ENCODE results near the gene BBOX1.
"Not testable (repeated sequence)": the region's sequence is repeated elsewhere in the genome, so short reads cannot be mapped to it uniquely, and the experiment has no call there.

BBOX1 gene

DNA sequence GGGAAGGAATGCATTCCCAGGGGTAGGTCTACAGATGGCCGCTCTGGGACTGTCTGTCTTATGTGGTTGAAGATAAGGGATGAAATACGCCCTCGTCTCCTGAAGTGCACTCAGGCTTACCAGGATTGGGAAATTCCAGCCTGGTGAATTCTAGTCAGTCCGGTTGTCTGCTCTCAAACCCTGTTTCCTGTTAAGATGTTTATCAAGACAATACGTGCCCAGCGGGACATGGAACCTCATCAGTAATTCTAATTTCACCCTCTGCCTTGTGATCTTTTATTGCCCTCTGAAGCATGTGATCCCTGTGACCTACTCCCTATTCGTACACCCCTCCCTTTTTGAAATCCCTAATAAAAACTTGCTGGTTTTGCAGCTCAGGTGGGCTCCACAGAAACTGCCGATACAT lies 95.3 kb downstream of the BBOX1 start:
- not testable (repeated sequence) for DNase-seq

DNA sequence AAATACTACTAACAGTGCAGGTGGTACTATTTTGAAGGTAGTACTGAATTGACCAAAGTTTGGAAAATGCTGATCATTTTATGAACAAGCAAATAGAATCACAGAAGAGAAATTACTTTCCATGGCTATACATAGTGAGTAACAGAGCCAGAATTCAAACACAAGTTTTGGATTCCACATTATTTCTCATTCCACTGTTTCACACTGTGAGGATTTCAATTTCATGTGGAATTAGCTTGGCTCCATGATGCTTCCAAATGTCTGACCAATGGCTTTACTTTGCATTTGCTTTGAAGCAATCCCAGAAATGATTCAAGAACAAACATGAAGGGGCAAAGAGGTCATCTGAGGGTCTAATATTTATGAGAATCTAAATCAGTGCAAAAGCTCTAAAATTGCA lies 98.1 kb downstream of the BBOX1 start:
- DNase-seq, result no peak

- DNase-seq, result no peak
These were observed 99.2 kb downstream of the BBOX1 start for GRCh38 chr11:27139742-27140367.

DNA sequence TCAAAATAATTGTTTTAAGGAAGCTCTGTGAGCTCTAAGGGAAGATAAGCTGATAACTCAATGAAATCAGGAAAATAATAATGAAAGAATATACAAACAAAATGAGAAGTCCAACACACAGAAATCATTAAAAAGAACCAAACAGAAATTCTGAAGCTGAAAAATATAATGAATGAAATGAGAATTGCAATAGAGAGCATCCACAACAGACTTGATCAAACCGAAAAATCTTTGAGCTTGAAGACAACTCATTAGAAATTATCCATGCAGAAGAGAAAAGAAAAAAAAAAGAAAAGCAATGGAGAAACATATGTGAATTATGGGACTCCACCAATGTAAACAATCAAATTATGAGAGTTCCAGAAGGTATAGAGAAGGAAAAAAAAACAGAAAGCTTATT lies 101.0 kb downstream of the BBOX1 start:
- no peak for DNase-seq

GRCh38 chr11:27147916-27148315 lies 107.3 kb downstream of the BBOX1 start:
- DNase-seq, result no peak

GRCh38 chr11:27148506-27148905 lies 107.9 kb downstream of the BBOX1 start:
- no peak for DNase-seq

DNA sequence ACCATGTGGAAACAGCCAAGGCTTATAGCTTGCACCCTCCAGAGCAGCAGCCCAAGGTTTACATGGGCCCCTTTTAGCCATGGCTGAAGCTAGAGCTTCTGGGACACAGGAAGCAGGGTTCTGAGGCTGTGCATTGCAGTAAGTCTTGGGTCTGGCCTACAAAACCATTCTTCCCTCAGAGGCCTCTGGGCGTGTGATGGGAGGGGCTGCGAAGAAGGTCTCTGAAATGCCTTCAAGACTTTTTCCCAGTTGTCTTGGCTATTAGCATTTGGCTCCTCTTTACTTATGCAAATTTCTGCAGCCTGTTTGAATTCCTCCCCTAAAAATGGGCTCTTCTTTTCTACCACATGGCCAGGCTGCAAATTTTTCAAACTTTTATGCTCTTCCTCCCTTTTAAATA lies 109.5 kb downstream of the BBOX1 start:
- no peak for DNase-seq

GRCh38 chr11:27153136-27153535 lies 112.5 kb downstream of the BBOX1 start:
- DNase-seq, result no peak

DNA sequence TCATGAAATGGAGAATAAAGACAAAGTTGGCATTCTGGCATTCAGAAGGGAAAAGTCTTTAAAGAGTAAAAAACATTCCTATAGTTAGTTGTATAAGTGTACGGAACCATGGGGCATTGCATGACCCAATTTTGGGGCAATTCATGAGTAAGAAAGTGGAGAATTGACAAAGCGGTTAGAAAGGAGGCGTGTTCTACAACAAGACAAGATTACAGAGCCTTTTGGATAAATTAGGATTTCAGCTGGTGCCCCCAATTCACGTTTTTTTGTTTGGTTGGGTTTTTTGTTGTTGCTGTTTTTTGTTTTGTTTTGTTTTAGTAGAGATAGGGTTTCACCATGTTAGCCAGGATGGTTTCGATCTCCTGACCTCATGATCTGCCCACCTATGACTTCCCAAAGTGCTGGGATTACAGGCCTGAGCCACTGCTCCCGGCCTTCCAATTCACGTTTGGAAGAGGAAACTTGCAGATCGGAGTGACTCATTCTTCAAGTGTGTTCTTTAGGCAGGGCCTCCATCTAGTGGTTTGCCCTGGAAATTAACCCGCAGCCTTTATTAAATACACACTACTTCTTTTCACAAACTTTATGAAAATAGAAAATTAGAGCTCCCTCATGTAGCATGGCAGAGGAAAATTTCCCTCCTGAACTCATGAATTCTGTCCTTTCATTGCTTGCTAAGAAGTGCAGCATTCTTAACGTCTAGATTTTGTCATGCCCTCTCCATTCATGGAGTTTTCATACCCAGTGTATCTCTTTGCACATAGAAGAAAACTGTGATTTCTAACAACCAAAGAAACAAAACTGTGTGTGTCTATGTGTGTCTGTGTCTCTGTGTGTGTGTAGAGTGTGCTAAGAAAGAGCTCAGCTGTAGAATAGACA lies 118.1 kb downstream of the BBOX1 start:
- DNase-seq, result no peak

- DNase-seq, result no peak
These were observed 118.7 kb downstream of the BBOX1 start for GRCh38 chr11:27159335-27159679.

GRCh38 chr11:27161071-27161470 lies 120.5 kb downstream of the BBOX1 start:
- DNase-seq, result no peak

DNA sequence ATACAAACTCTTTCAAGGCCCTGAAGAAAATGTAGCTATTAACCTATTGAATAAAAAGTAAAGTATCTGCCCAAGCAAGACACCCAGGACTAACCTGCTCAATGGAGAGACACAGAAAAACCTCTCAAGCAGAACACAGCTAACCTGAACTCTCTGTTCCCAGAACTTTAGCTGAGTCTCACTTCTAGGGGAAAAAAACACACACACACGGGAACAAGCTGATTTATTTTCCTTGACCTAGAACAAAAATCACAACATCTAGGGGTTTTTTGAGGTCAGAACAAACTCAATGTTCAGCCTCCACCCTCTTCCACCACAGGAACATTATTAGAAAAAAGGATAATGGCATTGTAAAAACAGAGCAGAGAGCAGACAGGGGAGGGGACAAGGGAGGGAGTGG lies 121.6 kb downstream of the BBOX1 start:
- no peak for DNase-seq

DNA sequence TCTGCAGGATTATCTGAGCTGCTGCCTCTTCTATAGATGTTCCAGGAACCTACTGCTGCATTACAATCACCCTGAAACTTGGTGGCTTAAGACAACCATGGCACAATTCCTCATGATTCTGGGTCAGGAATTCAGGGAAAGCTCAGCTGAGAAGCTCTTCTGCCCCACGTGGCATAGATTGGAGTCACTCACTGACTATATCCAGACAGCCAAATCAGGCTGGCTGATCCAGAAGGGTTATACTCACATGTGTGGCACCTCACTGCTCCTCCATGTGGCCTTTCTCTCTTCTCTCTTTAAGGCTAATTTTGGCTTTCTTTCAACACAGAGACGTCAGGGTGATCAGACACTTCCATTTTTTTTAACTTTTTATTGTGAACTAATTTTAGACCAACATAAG lies 125.5 kb downstream of the BBOX1 start:
- no peak for DNase-seq

GRCh38 chr11:27171376-27171958 lies 130.9 kb downstream of the BBOX1 start:
- no peak for DNase-seq

GRCh38 chr11:27173545-27173944 lies 132.9 kb downstream of the BBOX1 start:
- DNase-seq, result no peak

DNA sequence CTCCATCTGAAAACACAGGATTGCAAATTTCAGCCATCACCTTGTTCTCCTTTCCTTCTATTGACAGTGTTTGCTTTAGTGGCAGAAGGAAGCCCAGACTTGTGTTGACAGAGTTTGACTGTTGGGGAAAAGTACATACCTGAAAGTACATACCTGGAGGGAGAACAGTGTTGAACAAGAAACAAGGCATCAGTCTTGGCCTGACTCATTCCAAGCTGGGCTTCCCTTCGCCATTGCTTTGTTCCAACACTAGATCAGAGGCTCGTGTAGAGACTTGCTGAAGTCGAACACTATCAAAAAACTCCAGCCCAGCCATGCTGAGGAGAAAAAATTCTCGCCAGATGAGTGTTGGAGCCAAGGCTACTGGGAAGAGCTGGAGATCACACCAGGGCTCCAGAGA lies 133.4 kb downstream of the BBOX1 start:
- DNase-seq, result no peak

DNA sequence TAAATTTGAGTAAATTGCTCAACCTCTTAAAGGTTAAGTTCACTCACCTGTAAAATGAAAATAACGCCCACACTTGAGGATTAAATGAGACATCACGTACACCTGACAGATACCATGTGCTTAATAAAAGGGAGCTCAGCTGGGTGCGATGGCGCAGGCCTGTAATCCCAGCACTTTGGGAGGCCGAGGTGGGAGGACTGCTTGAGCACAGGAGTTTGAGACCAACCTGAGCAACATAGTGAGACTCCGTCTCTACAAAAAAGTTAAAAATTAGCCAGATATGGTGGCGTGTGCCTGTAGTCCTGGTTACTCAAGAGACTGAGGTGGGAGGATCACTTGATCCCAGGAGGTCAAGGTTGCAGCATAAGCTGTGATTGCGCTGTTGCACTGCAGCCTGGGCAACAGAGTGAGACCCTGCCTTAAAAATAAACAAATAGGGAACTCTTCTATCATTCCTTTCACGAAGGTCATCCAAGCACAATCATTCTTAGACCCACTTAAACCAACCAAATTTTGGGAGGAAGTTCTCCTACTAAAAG lies 134.1 kb downstream of the BBOX1 start:
- DNase-seq, result no peak

DNA sequence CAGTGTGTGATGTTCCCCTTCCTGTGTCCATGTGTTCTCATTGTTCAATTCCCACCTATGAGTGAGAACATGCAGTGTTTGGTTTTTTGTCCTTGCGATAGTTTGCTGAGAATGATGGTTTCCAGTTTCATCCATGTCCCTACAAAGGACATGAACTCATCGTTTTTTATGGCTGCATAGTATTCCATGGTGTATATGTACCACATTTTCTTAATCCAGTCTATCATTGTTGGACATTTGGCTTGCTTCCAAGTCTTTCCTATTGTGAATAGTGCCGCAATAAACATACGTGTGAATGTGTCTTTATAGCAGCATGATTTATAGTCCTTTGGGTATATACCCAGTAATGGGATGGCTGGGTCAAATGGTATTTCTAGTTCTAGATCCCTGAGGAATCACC lies 134.9 kb downstream of the BBOX1 start:
- DNase-seq, result not testable (repeated sequence)
